Tibial artery (tissue), 4 donors: ENCODE data around the gene CNPPD1.

ENCODE experiments used
- DNase-seq, 2 donors: peaks; one replicate each; pipeline ENCODE4 v3.0.0-alpha.2; 2019
- H3K27ac ChIP-seq, 2 donors: fragments of 200-600 bp; sonication (generic) in 1 of 2; 1 replicate in 1 of 2; 2 replicates in 1 of 2; pipeline ENCODE4 v1.5.1; 2018 to 2019; ENCODE audit warnings: mild to moderate bottlenecking in 1 of 2
- H3K27me3 ChIP-seq, 2 donors: fragments of 200-600 bp; sonication (generic) in 1 of 2; one replicate each; pipeline versions ENCODE4 v1.5.1 to v1.6.0; 2016 to 2019
- H3K36me3 ChIP-seq, 3 donors: fragments of 200-600 bp; sonication (generic) in 2 of 3; one replicate each; pipeline ENCODE4 v1.5.1; 2016 to 2019; ENCODE audit warnings: mild to moderate bottlenecking in 2 of 3
- H3K4me1 ChIP-seq, 4 donors: fragments of 200-600 bp; sonication (generic) in 2 of 4; 1 replicate in 3 of 4; 2 replicates in 1 of 4; pipeline ENCODE4 v1.5.1; 2016 to 2019
- H3K4me3 ChIP-seq, 2 donors: fragments of 200-600 bp; sonication (generic) in 1 of 2; 1 replicate in 1 of 2; 2 replicates in 1 of 2; pipeline ENCODE4 v1.5.1; 2018 to 2019; ENCODE audit warnings: mild to moderate bottlenecking in 2 of 2
- H3K9me3 ChIP-seq, 3 donors: fragments of 200-600 bp; sonication (generic) in 1 of 3; one replicate each; pipeline ENCODE4 v1.5.1; 2016 to 2019
- CTCF ChIP-seq, 2 experiments: fragments of 200-600 bp in 1 of 2; fragments of 450-650 bp in 1 of 2; IDR thresholded peaks; one replicate each; pipeline ENCODE4 v1.5.1; 2017 to 2019; ENCODE audit warnings: antibody characterized with exemption in 2 of 2, mild to moderate bottlenecking in 1 of 2, moderate library complexity in 1 of 2
- intact Hi-C: fragments of 100-400 bp; cut with DNase I; formaldehyde crosslinking; loops from one replicate; pipeline ENCODE4 v1.15.0; 2023; ENCODE audit warnings: low total_unique reads

CNPPD1 gene

GRCh38 chr2:219124381-219125110, 52.2 kb downstream of the CNPPD1 start:
- no peak for DNase-seq
- no peak for TF ChIP-seq CTCF (IDR thresholded peaks at IDR 0.05)
- no peaks in the 10 kb centered on the region for H3K9me3 ChIP-seq
- peaks cover 0 to 19% (median 10%) of the 10 kb centered on the region in 4 donors for H3K4me1 ChIP-seq
- H3K27ac ChIP-seq: no peak overlapping the region
- intact Hi-C loops: no loop called here
- no peaks in the 10 kb centered on the region for H3K27me3 ChIP-seq
- H3K36me3 ChIP-seq: no peaks in the 10 kb centered on the region
- H3K4me3 ChIP-seq: no peak overlapping the region

GRCh38 chr2:219123356-219124135, 53.2 kb downstream of the CNPPD1 start:
- no peak overlapping the region for H3K4me3 ChIP-seq
- no peaks in the 10 kb centered on the region for H3K36me3 ChIP-seq
- H3K9me3 ChIP-seq: no peaks in the 10 kb centered on the region
- intact Hi-C loops: no loop called here
- no peak overlapping the region for H3K27ac ChIP-seq
- no peak for DNase-seq
- no peaks in the 10 kb centered on the region for H3K27me3 ChIP-seq
- no peak for TF ChIP-seq CTCF (IDR thresholded peaks at IDR 0.05)
- H3K4me1 ChIP-seq: peaks cover 0 to 24% (median 11%) of the 10 kb centered on the region in 4 donors

- no peak overlapping the region for H3K27ac ChIP-seq
- intact Hi-C loops: no loop called here
- H3K36me3 ChIP-seq: no peaks in the 10 kb centered on the region
- no peaks in the 10 kb centered on the region for H3K9me3 ChIP-seq
- no peak for DNase-seq
- H3K4me3 ChIP-seq: no peak overlapping the region
- TF ChIP-seq CTCF (IDR thresholded peaks at IDR 0.05): no peak
- H3K4me1 ChIP-seq: peaks cover 0 to 30% (median 13%) of the 10 kb centered on the region in 4 donors
- H3K27me3 ChIP-seq: no peaks in the 10 kb centered on the region
Observed at GRCh38 chr2:219122202-219122980, 54.3 kb downstream of the CNPPD1 start.
